Measurements from ENCODE around the gene RGS7.

Gene RGS7

GRCh38 chr1:241136389-241136788 is 220.6 kb downstream of the RGS7 start:
- Histone ChIP-seq H3K4me3 (ENCODE audit: low read depth in 1 of 2, low read length in 1 of 2) (no peak overlapping the region), H3K9me3 (no peaks in the 10 kb centered on the region), H3K27ac (no peak overlapping the region)

GRCh38 chr1:241131636-241132194 is 225.3 kb downstream of the RGS7 start:
- Histone ChIP-seq H3K4me3 (ENCODE audit: low read depth in 1 of 2, low read length in 1 of 2) (no peak overlapping the region), H3K27ac (no peak overlapping the region), H3K9me3 (no peaks in the 10 kb centered on the region), H3K27me3 (no peaks in the 10 kb centered on the region), H3K4me1 (ENCODE audit: control insufficient read depth in 1 of 2, insufficient read depth in 1 of 2, low read depth in 1 of 2, low read length in 1 of 2) (no peaks in the 10 kb centered on the region), H3K36me3 (no peaks in the 10 kb centered on the region)
- no peak for TF ChIP-seq CTCF (IDR thresholded peaks at IDR 0.05)

More at GRCh38 chr1:241136389-241136788, 220.6 kb downstream of the RGS7 start:
- Histone ChIP-seq H3K27me3 (no peaks in the 10 kb centered on the region), H3K4me1 (ENCODE audit: control insufficient read depth in 1 of 2, insufficient read depth in 1 of 2, low read depth in 1 of 2, low read length in 1 of 2) (no peaks in the 10 kb centered on the region), H3K36me3 (no peaks in the 10 kb centered on the region)
- TF ChIP-seq CTCF (IDR thresholded peaks at IDR 0.05) = no peak

- Histone ChIP-seq H3K36me3 (no peaks in the 10 kb centered on the region), H3K27me3 (no peaks in the 10 kb centered on the region), H3K27ac (no peak overlapping the region), H3K4me3 (ENCODE audit: low read depth in 1 of 2, low read length in 1 of 2) (no peak overlapping the region), H3K9me3 (no peaks in the 10 kb centered on the region), H3K4me1 (ENCODE audit: control insufficient read depth in 1 of 2, insufficient read depth in 1 of 2, low read depth in 1 of 2, low read length in 1 of 2) (no peaks in the 10 kb centered on the region)
- no peak for TF ChIP-seq CTCF (IDR thresholded peaks at IDR 0.05)
Measured at GRCh38 chr1:241130881-241131280, 226.1 kb downstream of the RGS7 start.

- no peaks in the 10 kb centered on the region for H3K9me3 ChIP-seq
- no peaks in the 10 kb centered on the region for H3K36me3 ChIP-seq
- TF ChIP-seq CTCF (IDR thresholded peaks at IDR 0.05) = no peak
- H3K27me3 ChIP-seq = no peaks in the 10 kb centered on the region
- H3K4me3 ChIP-seq (ENCODE audit: low read depth in 1 of 2, low read length in 1 of 2) = no peak overlapping the region
- H3K27ac ChIP-seq = no peak overlapping the region
- no peaks in the 10 kb centered on the region for H3K4me1 ChIP-seq (ENCODE audit: control insufficient read depth in 1 of 2, insufficient read depth in 1 of 2, low read depth in 1 of 2, low read length in 1 of 2)
Measured at GRCh38 chr1:241129207-241129960, 227.6 kb downstream of the RGS7 start.

GRCh38 chr1:241125286-241125685 is 231.7 kb downstream of the RGS7 start:
- no peaks in the 10 kb centered on the region for H3K9me3 ChIP-seq
- H3K36me3 ChIP-seq = no peaks in the 10 kb centered on the region
- no peak overlapping the region for H3K27ac ChIP-seq
- no peaks in the 10 kb centered on the region for H3K27me3 ChIP-seq
- no peaks in the 10 kb centered on the region for H3K4me1 ChIP-seq (ENCODE audit: control insufficient read depth in 1 of 2, insufficient read depth in 1 of 2, low read depth in 1 of 2, low read length in 1 of 2)
- TF ChIP-seq CTCF (IDR thresholded peaks at IDR 0.05) = no peak
- no peak overlapping the region for H3K4me3 ChIP-seq (ENCODE audit: low read depth in 1 of 2, low read length in 1 of 2)
